ENCODE measurements around the gene DDX20.

Gene DDX20

GRCh38 chr1:111756124-111756513 is 418 bp downstream of the DDX20 start:
- peaks cover 10% of the 10 kb centered on the region for H3K4me1 ChIP-seq (ENCODE audit: control insufficient read depth, low read depth, low read length)

GRCh38 chr1:111758373-111758772 is 2.7 kb downstream of the DDX20 start:
- no peak overlapping the region for H3K27ac ChIP-seq (ENCODE audit: low read length)
- H3K9ac ChIP-seq (ENCODE audit: low read length): no peak overlapping the region

More at GRCh38 chr1:111756124-111756513, 418 bp downstream of the DDX20 start:
- Histone ChIP-seq H3K9me3 (ENCODE audit: control insufficient read depth, low read depth, low read length) (no peaks in the 10 kb centered on the region), H3K27me3 (ENCODE audit: control insufficient read depth, insufficient read depth, low read length) (no peaks in the 10 kb centered on the region), H3K27ac (ENCODE audit: low read length) (peak overlapping the region; percentile 94), H3K4me3 (ENCODE audit: low read length) (peak overlapping the region; percentile 93), H3K9ac (ENCODE audit: low read length) (peak overlapping the region; percentile 96), H3K36me3 (ENCODE audit: control insufficient read depth, low read depth, low read length) (peaks cover 22% of the 10 kb centered on the region)

GRCh38 chr1:111761717-111762116 is 6.0 kb downstream of the DDX20 start:
- Histone ChIP-seq H3K9ac (ENCODE audit: low read length) (no peak overlapping the region), H3K4me1 (ENCODE audit: control insufficient read depth, low read depth, low read length) (peaks cover 4% of the 10 kb centered on the region), H3K9me3 (ENCODE audit: control insufficient read depth, low read depth, low read length) (no peaks in the 10 kb centered on the region), H3K27ac (ENCODE audit: low read length) (no peak overlapping the region), H3K36me3 (ENCODE audit: control insufficient read depth, low read depth, low read length) (peaks cover 75% of the 10 kb centered on the region), H3K27me3 (ENCODE audit: control insufficient read depth, insufficient read depth, low read length) (no peaks in the 10 kb centered on the region), H3K4me3 (ENCODE audit: low read length) (no peak overlapping the region)

More at GRCh38 chr1:111758373-111758772, 2.7 kb downstream of the DDX20 start:
- H3K27me3 ChIP-seq (ENCODE audit: control insufficient read depth, insufficient read depth, low read length): no peaks in the 10 kb centered on the region
- H3K4me3 ChIP-seq (ENCODE audit: low read length): no peak overlapping the region
- H3K4me1 ChIP-seq (ENCODE audit: control insufficient read depth, low read depth, low read length): peaks cover 10% of the 10 kb centered on the region
- H3K9me3 ChIP-seq (ENCODE audit: control insufficient read depth, low read depth, low read length): no peaks in the 10 kb centered on the region
- peaks cover 42% of the 10 kb centered on the region for H3K36me3 ChIP-seq (ENCODE audit: control insufficient read depth, low read depth, low read length)

GRCh38 chr1:111762332-111762731 is 6.6 kb downstream of the DDX20 start:
- Histone ChIP-seq H3K27ac (ENCODE audit: low read length) (no peak overlapping the region), H3K4me3 (ENCODE audit: low read length) (no peak overlapping the region), H3K9ac (ENCODE audit: low read length) (no peak overlapping the region), H3K27me3 (ENCODE audit: control insufficient read depth, insufficient read depth, low read length) (no peaks in the 10 kb centered on the region), H3K4me1 (ENCODE audit: control insufficient read depth, low read depth, low read length) (no peaks in the 10 kb centered on the region), H3K36me3 (ENCODE audit: control insufficient read depth, low read depth, low read length) (peaks cover 81% of the 10 kb centered on the region), H3K9me3 (ENCODE audit: control insufficient read depth, low read depth, low read length) (no peaks in the 10 kb centered on the region)

GRCh38 chr1:111768023-111768422 is 12.3 kb downstream of the DDX20 start:
- H3K27me3 ChIP-seq (ENCODE audit: control insufficient read depth, insufficient read depth, low read length): no peaks in the 10 kb centered on the region
- no peak overlapping the region for H3K27ac ChIP-seq (ENCODE audit: low read length)
- no peaks in the 10 kb centered on the region for H3K9me3 ChIP-seq (ENCODE audit: control insufficient read depth, low read depth, low read length)
- H3K9ac ChIP-seq (ENCODE audit: low read length): no peak overlapping the region
- H3K4me1 ChIP-seq (ENCODE audit: control insufficient read depth, low read depth, low read length): no peaks in the 10 kb centered on the region
- no peak overlapping the region for H3K4me3 ChIP-seq (ENCODE audit: low read length)
- peaks cover 53% of the 10 kb centered on the region for H3K36me3 ChIP-seq (ENCODE audit: control insufficient read depth, low read depth, low read length)

- Histone ChIP-seq H3K9me3 (ENCODE audit: control insufficient read depth, low read depth, low read length) (no peaks in the 10 kb centered on the region), H3K36me3 (ENCODE audit: control insufficient read depth, low read depth, low read length) (peaks cover 48% of the 10 kb centered on the region), H3K27ac (ENCODE audit: low read length) (no peak overlapping the region), H3K27me3 (ENCODE audit: control insufficient read depth, insufficient read depth, low read length) (no peaks in the 10 kb centered on the region), H3K4me1 (ENCODE audit: control insufficient read depth, low read depth, low read length) (no peaks in the 10 kb centered on the region), H3K4me3 (ENCODE audit: low read length) (no peak overlapping the region), H3K9ac (ENCODE audit: low read length) (no peak overlapping the region)
Measured at GRCh38 chr1:111768625-111769024, 12.9 kb downstream of the DDX20 start.

GRCh38 chr1:111769517-111770146 is 13.9 kb downstream of the DDX20 start:
- Histone ChIP-seq H3K4me1 (ENCODE audit: control insufficient read depth, low read depth, low read length) (no peaks in the 10 kb centered on the region), H3K9me3 (ENCODE audit: control insufficient read depth, low read depth, low read length) (no peaks in the 10 kb centered on the region), H3K4me3 (ENCODE audit: low read length) (no peak overlapping the region), H3K27me3 (ENCODE audit: control insufficient read depth, insufficient read depth, low read length) (no peaks in the 10 kb centered on the region), H3K27ac (ENCODE audit: low read length) (no peak overlapping the region), H3K36me3 (ENCODE audit: control insufficient read depth, low read depth, low read length) (peaks cover 38% of the 10 kb centered on the region), H3K9ac (ENCODE audit: low read length) (no peak overlapping the region)

GRCh38 chr1:111770916-111771315 is 15.2 kb downstream of the DDX20 start:
- Histone ChIP-seq H3K4me1 (ENCODE audit: control insufficient read depth, low read depth, low read length) (no peaks in the 10 kb centered on the region), H3K27ac (ENCODE audit: low read length) (no peak overlapping the region), H3K36me3 (ENCODE audit: control insufficient read depth, low read depth, low read length) (peaks cover 25% of the 10 kb centered on the region), H3K9me3 (ENCODE audit: control insufficient read depth, low read depth, low read length) (no peaks in the 10 kb centered on the region), H3K27me3 (ENCODE audit: control insufficient read depth, insufficient read depth, low read length) (no peaks in the 10 kb centered on the region), H3K9ac (ENCODE audit: low read length) (no peak overlapping the region), H3K4me3 (ENCODE audit: low read length) (no peak overlapping the region)

- H3K9ac ChIP-seq (ENCODE audit: low read length): no peak overlapping the region
- H3K4me1 ChIP-seq (ENCODE audit: control insufficient read depth, low read depth, low read length): no peaks in the 10 kb centered on the region
- no peaks in the 10 kb centered on the region for H3K27me3 ChIP-seq (ENCODE audit: control insufficient read depth, insufficient read depth, low read length)
- no peak overlapping the region for H3K4me3 ChIP-seq (ENCODE audit: low read length)
- H3K27ac ChIP-seq (ENCODE audit: low read length): no peak overlapping the region
- no peaks in the 10 kb centered on the region for H3K36me3 ChIP-seq (ENCODE audit: control insufficient read depth, low read depth, low read length)
- H3K9me3 ChIP-seq (ENCODE audit: control insufficient read depth, low read depth, low read length): no peaks in the 10 kb centered on the region
Measured at GRCh38 chr1:111775966-111776365, 20.3 kb downstream of the DDX20 start.

- H3K27me3 ChIP-seq (ENCODE audit: control insufficient read depth, insufficient read depth, low read length): no peaks in the 10 kb centered on the region
- H3K4me3 ChIP-seq (ENCODE audit: low read length): no peak overlapping the region
- no peak overlapping the region for H3K9ac ChIP-seq (ENCODE audit: low read length)
- no peaks in the 10 kb centered on the region for H3K9me3 ChIP-seq (ENCODE audit: control insufficient read depth, low read depth, low read length)
- no peaks in the 10 kb centered on the region for H3K4me1 ChIP-seq (ENCODE audit: control insufficient read depth, low read depth, low read length)
- no peaks in the 10 kb centered on the region for H3K36me3 ChIP-seq (ENCODE audit: control insufficient read depth, low read depth, low read length)
- no peak overlapping the region for H3K27ac ChIP-seq (ENCODE audit: low read length)
Measured at GRCh38 chr1:111776391-111776790, 20.7 kb downstream of the DDX20 start.

- Histone ChIP-seq H3K36me3 (ENCODE audit: control insufficient read depth, low read depth, low read length) (no peaks in the 10 kb centered on the region), H3K27ac (ENCODE audit: low read length) (no peak overlapping the region), H3K4me3 (ENCODE audit: low read length) (no peak overlapping the region), H3K4me1 (ENCODE audit: control insufficient read depth, low read depth, low read length) (no peaks in the 10 kb centered on the region), H3K27me3 (ENCODE audit: control insufficient read depth, insufficient read depth, low read length) (no peaks in the 10 kb centered on the region), H3K9me3 (ENCODE audit: control insufficient read depth, low read depth, low read length) (no peaks in the 10 kb centered on the region), H3K9ac (ENCODE audit: low read length) (no peak overlapping the region)
Measured at GRCh38 chr1:111776861-111777260, 21.2 kb downstream of the DDX20 start.

GRCh38 chr1:111777301-111777700 is 21.6 kb downstream of the DDX20 start:
- no peak overlapping the region for H3K27ac ChIP-seq (ENCODE audit: low read length)
- no peaks in the 10 kb centered on the region for H3K4me1 ChIP-seq (ENCODE audit: control insufficient read depth, low read depth, low read length)
- no peaks in the 10 kb centered on the region for H3K36me3 ChIP-seq (ENCODE audit: control insufficient read depth, low read depth, low read length)
- no peak overlapping the region for H3K9ac ChIP-seq (ENCODE audit: low read length)
- no peaks in the 10 kb centered on the region for H3K9me3 ChIP-seq (ENCODE audit: control insufficient read depth, low read depth, low read length)
- no peak overlapping the region for H3K4me3 ChIP-seq (ENCODE audit: low read length)
- H3K27me3 ChIP-seq (ENCODE audit: control insufficient read depth, insufficient read depth, low read length): no peaks in the 10 kb centered on the region

All from iPS-18a (cell line).